Esophagus muscularis mucosa (tissue), 3 donors: ENCODE data around the gene MED13L.

Experiments
- CTCF ChIP-seq, 3 experiments: fragments of 200-600 bp in 2 of 3; fragments of 450-650 bp in 1 of 3; sonication (generic) in 2 of 3; IDR thresholded peaks; one replicate each; pipeline ENCODE4 v1.5.1; 2017 to 2019; ENCODE audit warnings: antibody characterized with exemption in 3 of 3, mild to moderate bottlenecking in 2 of 3, moderate library complexity in 1 of 3
- POLR2AphosphoS5 ChIP-seq, 2 donors: sonication (generic); formaldehyde crosslinking; IDR thresholded peaks; one replicate each; pipeline ENCODE4 v1.6.1; 2017; ENCODE audit warnings: antibody characterized with exemption in 2 of 2

GRCh38 chr12:115920395-115921183, 356.9 kb downstream of the MED13L start:
- TF ChIP-seq CTCF (IDR thresholded peaks at IDR 0.05) = no peak
- no peak for TF ChIP-seq POLR2AphosphoS5 (IDR thresholded peaks at IDR 0.05)
